Peyer's patch (tissue), 4 donors: ENCODE results near the gene ZNF70.

Experiments used
- POLR2A ChIP-seq, 2 donors: fragments of 450-650 bp; IDR thresholded peaks; one replicate each; pipeline ENCODE4 v1.5.1; 2017; ENCODE audit warnings: antibody characterized with exemption in 2 of 2, mild to moderate bottlenecking in 2 of 2, moderate library complexity in 2 of 2
- TF ChIP-seq, protein P1 (sequence below), 6 experiments: fragments of 450-650 bp in 4 of 6; fragments of 200-600 bp in 2 of 6; sonication (generic) in 1 of 6; IDR thresholded peaks; one replicate each; pipeline ENCODE4 v1.5.1; 2017 to 2019; ENCODE audit warnings: antibody characterized with exemption in 6 of 6, mild to moderate bottlenecking in 3 of 6, moderate library complexity in 1 of 6

- TF ChIP-seq, protein P1, sequence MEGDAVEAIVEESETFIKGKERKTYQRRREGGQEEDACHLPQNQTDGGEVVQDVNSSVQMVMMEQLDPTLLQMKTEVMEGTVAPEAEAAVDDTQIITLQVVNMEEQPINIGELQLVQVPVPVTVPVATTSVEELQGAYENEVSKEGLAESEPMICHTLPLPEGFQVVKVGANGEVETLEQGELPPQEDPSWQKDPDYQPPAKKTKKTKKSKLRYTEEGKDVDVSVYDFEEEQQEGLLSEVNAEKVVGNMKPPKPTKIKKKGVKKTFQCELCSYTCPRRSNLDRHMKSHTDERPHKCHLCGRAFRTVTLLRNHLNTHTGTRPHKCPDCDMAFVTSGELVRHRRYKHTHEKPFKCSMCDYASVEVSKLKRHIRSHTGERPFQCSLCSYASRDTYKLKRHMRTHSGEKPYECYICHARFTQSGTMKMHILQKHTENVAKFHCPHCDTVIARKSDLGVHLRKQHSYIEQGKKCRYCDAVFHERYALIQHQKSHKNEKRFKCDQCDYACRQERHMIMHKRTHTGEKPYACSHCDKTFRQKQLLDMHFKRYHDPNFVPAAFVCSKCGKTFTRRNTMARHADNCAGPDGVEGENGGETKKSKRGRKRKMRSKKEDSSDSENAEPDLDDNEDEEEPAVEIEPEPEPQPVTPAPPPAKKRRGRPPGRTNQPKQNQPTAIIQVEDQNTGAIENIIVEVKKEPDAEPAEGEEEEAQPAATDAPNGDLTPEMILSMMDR (IDR thresholded peaks at IDR 0.05), result no peak
- no peak for TF ChIP-seq POLR2A (IDR thresholded peaks at IDR 0.05)
Measured at GRCh38 chr22:23693979-23694680, 56.8 kb downstream of the ZNF70 start.
